Non-pigmented ciliary epithelial cell (primary cell): Measurements from ENCODE around the gene CCT3.
"Not testable (repeated sequence)": the region's sequence is repeated elsewhere in the genome, so short reads cannot be mapped to it uniquely, and the experiment has no call there.

Source experiments
- DNase-seq: peaks from one replicate; pipeline ENCODE4 v3.0.0-alpha.2; 2010; ENCODE audit warnings: low read depth

The CCT3 gene

DNA sequence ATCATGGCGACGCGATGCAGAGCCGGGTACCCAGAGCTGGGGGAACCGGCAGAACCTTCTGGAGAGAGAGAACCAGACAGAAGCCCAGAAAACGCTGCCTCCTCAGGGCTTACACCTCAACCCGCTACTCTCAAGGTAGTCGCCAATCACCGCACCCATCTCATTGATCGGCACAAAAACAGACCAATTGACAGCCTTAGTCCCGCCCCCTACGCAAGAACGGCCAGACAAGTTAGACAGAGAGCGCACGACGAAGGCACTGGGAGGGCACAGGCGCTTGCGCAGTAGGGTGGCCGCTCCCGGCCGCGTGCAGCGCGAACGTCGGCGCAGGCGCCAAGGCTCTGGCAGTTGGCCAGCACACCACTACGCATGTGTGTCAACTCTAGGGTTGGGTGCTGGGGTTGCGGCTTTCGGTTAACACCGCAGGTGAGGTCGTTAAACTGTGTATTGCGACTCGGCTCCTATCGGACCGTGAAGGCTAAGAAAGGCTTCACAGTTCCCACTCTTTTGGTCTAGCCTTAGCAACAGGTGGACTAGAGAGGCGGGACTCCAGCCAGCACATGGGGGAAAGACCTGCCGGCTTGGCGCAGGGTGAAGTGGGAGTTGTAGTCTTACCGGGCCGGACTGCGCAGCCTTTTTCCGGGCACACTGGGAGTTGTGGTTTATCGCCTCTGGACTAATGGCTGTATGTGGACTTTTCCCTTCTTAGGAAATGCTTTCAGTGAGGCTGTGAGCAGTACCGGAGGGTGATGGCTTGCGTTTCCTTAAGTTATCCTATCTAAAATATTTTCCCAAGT, at the start of gene CCT3, which contains the start of gene TSACC:
TSS of gene CCT3 (minus strand) at position 113 of the 797 bp plus-strand sequence. CDS start at position 5, 108 bp downstream.
TSS of gene TSACC (plus strand) at position 347 of the 797 bp plus-strand sequence. CDS start 1,232 bp downstream, outside the sequence.
- peak; percentile 100 for DNase-seq

DNA sequence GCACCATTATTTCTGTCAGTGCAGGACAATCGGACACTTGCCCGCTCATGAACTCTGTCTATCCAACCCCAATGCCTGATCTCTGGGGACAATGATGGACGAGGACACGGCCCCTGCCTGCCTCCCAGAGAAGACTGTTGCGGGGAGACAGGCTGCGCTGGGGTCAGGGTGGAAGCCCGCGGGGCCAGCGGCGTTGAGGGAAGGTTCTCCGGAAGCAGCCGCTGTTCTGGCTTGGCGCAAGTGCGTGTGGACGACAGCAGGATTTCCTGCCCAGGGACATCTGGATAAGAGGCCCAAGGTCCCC, 49.7 kb upstream of the CCT3 start:
- no peak for DNase-seq

DNA sequence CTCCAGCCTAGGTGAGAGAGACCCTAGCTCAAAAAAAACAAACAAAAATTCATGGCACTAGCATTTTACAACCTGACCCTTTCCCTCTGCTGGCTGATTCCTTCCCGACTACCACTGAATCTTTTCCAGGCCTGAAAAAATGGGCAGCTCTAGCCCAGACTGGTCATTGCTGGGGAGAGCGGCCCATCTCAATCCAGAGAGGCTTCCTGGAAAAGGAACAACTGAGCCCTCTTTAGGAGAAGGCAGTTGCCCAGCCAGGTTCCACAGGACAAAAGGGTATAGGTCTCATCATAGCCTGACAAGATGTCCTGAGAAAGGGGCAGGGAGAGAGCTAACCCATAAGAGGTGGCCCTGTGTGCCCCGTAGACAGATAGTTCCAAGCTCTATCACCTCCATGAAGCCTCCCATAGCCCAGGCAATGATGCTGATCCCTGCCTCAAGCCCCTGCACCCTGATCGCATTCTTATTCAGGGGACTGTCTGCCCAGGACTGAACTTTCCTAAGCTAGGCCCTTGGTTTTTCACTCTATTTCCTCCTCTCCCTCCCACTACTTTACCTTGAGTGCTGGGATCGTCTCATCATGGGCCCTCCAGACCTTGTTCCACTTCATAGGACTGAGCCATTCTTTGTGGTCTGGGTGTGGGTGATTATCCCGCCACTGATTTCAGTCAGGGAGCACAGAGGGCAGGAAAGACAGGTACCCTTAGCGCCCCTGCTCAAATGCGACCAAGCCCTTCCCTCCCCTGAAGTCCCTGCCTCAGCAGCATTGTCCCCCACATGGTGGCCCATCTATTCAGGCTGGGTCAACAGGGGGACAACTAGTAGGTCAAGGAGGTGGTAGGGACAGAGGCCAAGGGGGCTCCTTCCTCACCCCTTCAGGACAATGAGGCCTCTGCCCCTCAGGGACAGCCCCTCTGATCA, 49.1 kb upstream of the CCT3 start:
- DNase-seq = no peak

GRCh38 chr1:156386134-156386901, 48.2 kb upstream of the CCT3 start:
- DNase-seq = no peak

DNA sequence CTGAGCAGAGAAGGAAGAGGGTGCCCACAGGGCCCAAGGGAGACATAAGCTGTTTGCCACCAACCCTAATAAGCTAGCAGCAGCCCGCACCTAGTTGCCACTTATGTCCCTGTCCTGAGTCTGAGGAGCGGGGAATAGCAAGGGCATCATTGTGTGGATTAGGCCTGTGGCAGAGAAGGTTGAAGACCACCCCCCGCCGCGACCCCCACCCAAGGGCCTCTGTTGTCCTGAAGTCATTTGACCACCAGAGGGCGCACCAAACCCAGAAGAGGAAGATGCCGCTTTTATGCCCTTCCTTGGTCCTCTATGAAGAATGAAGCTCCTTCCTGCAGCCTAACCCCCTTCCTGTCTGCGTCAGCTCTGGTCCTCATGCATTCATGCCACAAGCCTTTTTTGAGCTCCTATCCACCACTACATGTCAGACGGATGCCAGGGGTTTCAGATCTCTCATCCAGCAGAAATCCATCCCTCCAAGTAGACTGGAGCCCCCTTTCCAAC, 47.5 kb upstream of the CCT3 start:
- DNase-seq = no peak

GRCh38 chr1:156384658-156385057, 46.6 kb upstream of the CCT3 start:
- no peak for DNase-seq

DNA sequence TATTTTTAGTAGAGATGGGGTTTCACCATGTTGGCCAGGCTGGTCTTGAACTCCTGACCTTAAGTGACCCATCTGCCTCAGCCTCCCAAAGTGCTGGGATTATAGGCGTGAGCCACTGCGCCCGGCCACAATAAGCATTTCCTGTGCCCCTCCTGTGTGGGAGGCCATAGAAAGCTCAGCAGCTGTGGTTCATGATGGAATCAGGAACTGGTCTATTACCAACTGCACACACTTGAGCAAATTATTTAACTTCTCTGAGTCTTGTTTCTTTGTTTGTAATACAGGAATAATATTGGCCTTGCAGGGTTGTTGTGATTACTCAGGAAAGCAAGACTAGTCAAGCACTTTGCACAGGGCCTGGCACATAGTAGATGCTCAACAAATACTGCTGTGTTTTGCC, 45.9 kb upstream of the CCT3 start:
- no peak for DNase-seq

DNA sequence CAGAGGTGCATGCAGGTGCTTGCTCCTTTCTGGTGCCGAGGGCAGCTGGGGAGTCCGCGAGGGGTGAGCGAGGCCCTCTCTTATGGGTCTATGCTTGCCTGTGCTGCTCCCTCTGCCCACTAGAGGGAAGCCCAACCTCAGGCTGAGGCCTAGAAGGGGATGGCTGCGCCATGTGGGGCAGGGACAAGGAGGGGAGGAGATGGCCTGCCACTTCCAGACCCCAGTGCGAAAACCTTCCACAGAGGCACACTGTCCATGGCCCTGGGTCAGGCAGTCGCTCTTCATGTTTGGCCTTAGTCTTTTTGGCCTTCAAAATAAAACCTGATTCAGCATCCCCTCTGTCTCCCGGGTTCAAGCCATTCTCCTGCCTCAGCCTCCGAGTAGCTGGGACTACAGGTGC, 44.9 kb upstream of the CCT3 start:
- DNase-seq = no peak

- DNase-seq = no peak
These were observed 44.5 kb upstream of the CCT3 start for GRCh38 chr1:156382561-156382960.

- DNase-seq = no peak
These were observed 41.5 kb upstream of the CCT3 start for GRCh38 chr1:156379420-156380165.

DNA sequence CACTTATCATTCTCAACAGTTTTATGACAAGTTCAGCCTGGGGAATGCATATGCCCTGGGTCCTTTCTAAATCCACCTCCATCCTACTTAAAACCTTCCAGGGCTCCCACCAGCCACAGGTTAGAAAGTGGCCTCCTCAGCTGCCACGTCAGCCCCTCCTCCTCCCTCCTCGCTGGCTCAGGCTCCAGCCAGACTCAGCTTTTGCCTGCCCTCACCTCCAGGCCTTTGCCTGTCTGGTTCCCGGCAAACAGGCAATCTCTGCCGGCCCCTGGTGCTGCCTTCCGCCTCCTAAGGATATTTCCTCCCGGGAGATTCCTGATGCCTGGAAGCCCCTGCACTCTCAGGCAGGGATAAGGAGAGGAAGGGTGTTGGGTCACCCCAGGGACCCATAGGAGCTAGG, 40.5 kb upstream of the CCT3 start:
- no peak for DNase-seq

DNA sequence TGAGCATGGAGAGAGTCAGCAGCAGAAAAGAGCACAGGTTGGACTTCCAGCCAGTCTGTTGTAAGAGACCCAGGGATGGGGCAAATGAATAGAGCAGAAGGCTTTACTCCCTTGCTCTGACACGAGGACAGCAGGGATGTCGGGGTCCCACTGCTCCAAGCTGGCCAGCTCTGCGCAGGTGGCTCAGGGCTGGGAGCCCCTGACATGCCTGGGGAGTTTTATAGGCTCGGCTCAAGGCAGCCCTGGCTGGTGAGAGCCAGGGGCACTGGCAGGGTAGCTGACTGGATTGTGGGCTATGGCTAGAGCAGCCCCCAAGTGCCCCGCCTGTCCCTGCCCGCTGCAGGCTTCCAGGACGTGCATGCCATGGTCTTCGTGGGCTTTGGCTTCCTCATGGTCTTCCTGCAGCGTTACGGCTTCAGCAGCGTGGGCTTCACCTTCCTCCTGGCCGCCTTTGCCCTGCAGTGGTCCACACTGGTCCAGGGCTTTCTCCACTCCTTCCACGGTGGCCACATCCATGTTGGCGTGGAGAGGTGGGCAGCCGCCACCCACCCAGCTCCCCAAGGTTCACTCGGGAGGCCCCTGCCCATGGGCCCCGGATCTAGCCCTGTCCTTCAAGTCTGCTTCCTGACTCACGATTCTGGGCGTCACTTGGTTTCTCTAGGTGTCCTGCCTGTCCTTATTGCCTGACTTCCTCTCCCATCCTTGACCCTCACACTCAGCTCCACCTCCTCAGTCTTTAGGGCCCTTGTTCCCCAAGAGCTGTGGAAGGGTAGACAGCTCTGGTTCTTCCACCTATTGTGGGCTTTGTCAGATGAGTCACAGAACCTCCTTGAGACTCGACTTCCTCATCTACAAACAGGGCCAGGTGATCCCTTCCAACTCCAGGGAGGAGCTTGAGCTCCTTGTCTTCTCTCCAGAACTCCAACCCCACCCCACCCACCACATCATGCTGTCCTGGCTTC, 39.1 kb upstream of the CCT3 start:
- no peak for DNase-seq

DNA sequence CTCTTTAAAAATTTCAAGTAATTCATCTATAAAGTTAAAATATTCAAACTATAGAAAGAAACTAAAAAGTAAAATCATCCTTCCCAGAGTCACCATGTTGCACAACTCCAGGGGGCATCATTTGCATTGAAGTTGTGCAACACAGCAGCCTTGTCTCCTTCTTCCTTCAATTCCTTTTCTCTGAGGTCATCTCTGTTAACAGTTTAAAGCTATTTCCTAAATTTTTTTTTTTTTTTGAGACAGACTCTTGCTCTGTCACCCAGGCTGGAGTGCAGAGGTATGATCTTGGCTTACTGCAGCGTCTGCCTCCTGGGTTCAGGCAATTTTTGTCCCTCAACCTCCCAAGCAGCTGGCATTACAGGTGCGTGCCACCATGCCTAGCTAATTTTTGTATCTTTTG, 38.1 kb upstream of the CCT3 start:
- DNase-seq = no peak

GRCh38 chr1:156373546-156373945, 35.5 kb upstream of the CCT3 start:
- DNase-seq = no peak

GRCh38 chr1:156372876-156373275, 34.8 kb upstream of the CCT3 start:
- DNase-seq = no peak

DNA sequence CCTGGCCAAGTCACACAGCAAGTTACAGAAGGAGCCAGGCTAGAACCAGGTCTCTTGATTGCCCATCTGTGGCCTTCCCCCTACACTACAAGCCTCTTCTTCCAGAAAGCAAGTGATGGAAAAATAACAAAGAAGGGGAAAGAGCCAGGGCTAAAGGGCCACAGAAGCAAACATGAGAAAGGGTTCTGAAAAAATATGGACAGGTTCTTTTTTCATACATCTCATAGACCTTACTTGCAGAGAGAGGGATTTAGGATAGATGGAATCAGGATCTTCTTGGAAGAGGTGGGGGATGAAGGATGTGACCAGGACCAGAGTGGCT, 34.1 kb upstream of the CCT3 start:
- no peak for DNase-seq

GRCh38 chr1:156371553-156372264, 33.6 kb upstream of the CCT3 start:
- no peak for DNase-seq

DNA sequence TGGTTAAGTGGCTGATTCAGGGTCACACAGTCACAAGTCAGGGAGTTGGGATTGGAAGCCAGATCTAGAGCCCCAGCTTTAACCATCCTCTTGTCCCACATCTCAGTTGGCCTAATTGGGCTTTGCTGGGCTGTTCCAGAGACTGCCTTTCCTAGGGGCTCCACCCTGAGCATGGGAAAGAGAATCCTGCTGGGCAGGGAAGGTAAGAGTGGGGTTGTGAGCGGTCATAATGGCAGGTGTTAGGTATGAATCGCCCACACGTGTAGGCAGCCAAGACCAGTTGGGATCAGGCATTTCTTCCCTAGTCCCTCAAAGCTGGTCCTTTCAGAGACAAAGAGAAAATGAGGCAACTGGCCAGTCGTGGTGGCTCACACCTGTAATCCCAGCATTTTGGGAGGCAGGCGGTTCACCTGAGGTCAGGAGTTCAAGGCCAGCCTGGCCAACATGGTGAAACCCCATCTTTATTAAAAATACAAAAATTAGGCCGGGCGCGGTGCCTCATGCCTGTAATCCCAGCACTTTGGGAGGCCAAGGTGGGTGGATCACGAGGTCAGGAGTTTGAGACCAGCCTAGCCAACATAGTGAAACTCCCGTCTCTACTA, 31.7 kb upstream of the CCT3 start:
- not testable (repeated sequence) for DNase-seq
